ENCODE measurements around the gene OR52A1.

The OR52A1 gene

DNA sequence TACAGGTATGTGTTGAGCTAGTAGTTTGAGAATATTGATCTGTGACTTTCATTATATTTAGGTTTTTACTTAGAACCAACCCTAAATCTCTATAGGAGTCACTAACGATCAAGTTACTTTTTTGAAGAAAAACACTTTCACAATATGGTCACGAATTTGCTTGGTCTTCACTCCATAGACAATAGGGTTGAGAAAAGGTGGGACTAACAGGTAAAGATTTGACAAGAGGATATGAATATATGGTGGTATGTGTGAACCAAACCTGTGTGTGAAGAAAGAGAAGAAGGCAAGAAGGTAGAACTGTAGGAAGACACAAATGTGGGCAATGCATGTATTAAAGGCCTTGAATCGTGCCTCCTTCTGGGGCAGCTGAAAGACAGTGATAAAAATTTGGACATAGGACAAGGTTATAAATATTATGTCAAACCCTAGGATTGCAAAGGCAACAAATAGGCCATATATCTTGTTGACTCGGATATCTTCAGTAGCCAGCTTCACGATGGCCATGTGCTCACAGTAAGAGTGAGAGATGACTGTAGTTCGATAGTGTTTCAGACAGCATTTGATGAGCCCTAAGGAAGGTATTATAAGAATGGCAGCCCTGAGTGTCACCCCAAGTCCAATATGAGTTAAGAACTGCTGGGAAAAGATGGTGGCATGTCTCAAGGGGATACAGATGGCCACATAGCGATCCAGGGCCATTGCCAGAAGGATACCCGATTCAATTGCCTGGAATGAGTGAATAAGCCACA is 22.8 kb downstream of the OR52A1 start:
- no peak for DNase-seq

DNA sequence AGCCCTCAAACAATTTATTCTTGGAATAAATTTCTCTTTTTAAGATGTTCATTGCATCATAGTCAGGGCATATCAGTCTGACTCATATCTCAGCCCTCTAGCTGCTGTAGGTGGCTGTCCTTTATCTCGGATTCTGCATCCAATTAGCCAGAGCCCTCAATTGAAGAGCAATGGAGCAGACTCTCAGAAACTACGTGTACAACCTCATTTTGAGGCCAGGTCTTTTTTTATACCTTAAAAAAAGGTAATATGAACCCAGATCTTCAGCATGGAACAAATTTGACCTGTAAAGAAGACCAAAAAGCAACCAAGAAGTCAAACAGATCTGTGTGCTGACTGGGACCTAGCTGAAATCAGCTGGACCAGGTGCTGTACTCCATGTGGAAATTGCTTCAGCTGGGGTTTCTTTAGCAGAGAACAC is 25.1 kb downstream of the OR52A1 start:
- DNase-seq: no peak

DNA sequence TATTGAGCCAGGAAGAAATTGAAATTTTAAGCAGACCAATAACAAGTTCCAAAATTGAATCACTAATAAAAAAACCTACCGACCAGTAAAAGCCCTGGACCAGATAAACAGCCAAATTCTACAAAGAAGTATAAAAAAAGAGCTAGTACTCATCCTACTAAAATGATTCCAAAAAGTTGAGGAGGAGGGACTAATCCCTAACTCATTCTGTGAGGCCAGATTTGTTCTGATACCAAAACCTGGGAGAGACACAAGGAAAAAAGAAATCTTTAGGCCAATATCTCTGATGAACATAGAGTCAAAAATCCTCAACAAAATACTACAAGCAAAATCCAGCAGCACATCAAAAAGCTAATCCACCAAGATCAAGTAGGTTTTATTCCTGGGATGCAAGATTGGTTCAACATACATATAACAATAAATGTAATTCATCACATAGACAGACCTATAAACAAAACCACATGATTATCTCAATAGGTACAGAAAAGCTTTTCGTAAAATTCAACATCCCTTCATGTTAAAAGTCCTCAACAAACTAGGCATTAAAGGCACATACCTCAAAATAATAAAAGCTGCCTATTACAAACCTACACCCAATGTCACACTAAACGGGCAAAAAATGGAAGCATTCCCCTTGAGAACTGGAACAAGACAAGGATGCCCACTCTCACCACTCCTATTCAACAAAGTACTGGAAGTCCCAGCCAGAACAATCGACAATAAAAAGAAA is 29.5 kb downstream of the OR52A1 start:
- no peak for DNase-seq

DNA sequence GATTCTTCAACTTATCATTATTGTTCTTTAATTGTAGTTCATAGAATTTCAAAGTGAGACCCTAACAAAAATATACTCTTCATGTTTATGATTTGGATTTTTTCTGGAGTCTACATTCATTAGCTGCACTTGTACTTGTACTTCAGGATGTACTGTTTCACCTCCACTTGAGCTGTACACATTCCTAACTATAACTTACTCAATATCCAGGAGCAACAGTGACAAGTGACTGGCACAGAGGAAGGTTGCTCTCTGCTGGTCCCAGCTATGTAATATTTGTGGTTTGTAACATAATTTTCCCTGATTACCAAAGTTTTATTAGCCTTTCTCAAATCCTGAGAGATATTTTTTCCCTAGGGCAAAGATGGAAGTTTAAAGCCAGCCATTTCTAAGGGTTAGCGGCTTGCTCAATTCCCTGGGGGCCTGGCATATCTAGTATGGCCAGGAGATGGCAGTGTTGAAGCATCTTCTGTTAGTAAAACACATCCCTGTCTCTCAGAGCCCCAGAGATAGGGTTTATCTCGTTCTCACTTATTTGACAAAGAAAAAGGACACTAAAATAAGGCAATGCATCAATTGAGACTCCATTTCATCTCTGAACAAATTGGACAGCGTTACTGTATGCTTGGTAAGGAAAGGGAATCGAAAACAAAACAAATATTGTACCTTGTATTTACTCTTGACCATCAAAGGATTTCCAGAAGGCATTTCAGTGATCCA is 30.6 kb downstream of the OR52A1 start:
- DNase-seq: peak; percentile 83

DNA sequence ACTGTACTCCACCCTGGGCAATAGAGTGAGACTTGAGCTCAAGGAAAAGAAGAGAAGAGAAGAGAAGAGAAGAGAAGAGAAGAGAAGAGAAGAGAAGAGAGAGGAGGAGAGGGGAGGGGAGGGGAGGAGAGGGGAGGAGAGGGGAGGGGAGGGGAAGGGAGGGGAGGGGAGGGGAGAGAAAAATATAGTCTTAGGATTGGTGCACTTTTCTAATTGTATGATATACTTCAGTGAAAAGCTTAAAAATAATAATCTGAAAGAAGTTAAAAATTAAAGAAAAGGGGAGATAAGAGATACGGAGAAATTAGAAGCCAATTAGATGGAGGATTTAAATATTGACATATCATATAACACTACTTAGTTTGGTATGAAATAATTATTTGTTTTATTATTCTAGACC is 35.7 kb downstream of the OR52A1 start:
- DNase-seq: no peak

DNA sequence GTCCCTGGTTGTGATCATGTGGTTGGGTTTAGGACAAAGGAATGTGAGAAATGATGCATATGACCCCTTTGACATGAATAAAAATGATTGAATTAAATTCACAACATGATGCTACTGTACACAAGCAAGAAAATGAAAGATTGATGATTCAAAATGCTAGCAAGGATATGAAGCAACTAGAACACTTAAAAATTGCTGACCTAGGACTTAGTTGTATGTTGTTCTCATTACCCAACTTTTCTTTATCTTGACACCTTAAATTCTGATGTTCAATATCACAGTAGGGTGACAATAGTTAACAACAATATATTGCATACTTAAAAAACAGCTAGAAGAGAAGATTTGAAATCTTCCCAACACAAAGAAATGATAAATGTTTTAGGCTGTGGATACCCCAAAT is 37.0 kb downstream of the OR52A1 start:
- DNase-seq: no peak

DNA sequence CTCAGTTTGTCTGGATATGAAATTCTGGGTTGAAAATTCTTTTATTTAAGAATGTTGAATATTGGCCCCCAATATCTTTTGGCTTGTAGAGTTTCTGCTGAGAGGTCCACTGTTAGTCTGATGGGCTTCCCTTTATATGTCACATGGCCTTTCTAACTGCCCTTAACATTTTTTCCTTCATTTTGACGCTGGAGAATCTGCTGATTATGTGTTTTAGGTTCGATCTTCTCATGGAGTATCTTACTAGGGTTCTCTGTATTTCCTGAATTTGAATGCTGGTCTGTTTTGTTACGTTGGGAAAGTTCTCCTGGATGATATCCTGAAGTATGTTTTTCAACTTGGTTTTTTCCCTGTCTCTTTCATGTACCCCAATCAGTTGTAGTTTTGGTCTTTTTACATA is 39.2 kb downstream of the OR52A1 start:
- DNase-seq: no peak

DNA sequence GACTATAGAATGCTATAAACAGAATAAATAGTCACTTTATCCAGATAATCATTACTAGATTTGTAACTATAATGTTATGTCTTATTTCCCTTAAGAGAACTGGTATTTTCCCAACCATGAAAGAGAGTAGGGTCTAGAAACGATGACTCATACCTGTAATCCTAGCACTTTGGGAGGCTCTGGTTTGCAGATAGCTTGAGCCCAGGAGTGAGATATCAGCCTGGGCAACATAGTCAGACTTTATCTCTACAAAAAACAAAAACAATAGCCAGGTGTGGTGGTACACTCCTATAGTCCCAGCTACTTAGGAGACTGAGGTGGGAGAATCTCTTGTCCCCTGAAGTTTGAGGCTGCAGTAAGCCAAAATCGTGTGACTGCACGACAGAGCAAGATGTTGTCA is 47.3 kb downstream of the OR52A1 start:
- DNase-seq: peak; percentile 56

DNA sequence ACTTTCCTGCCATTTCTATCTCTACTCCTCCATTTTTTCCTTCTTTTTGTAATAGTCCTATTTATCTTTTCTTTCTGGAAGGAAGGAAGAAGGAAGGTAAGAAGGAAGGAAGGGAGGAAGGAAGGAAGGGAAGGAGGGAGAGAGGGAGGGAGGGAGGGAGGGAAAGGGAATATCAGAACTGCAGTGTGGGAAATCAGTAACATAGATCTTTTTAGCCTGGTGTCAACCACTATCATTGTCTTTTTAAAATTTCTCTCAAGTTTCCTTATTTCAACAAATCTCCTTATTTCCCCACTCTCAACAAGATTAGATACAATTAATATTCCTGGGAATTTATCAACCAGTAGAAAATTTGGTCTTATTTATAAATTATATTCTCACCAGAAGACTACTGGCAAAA is 51.5 kb downstream of the OR52A1 start:
- no peak for DNase-seq

DNA sequence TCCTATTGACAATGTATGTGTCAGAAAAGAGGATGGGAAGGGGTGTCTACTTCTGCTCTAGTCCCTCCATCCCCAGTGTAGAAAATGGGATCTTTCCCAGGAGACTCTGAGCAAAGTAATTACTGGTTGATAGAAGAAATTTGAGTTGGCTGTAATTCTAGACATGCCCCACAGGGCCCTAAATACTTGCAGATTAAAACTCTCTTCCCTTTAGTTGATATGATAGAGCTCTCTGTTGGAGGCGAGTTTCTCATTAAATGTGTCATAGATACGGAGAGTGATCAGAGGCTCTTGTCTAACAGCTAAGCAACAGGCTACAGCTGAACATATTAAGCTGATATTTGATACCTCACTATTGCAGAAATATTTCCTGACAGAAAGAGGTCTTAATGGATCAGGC is 52.3 kb downstream of the OR52A1 start:
- DNase-seq: no peak

DNA sequence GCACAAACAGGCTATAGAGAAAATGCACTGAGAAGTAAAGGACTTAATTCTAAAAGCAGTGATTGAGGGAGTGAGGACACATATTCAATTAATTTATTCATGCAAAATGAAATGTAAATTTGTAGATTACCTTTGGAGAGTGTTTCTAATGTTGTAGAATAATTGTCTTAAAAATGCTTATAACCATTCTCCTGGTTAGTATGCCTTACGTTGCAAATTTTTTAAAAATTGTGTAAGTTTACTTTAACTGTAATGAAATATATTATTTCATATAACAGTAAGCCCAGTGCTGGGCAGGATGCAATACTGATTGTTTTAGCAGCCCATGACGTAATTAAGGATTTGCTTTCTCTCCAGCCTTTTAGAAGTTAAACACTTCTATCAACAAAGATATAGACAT is 58.5 kb downstream of the OR52A1 start:
- DNase-seq: no peak
